Measurements from ENCODE around the gene PAQR4. TPM values are rescaled to one million over a fixed set of nuclear protein-coding genes. Genes with fewer than 3 reads are reported as not detected.

The PAQR4 gene
- polyA plus RNA-seq, 1 donor from 2014 or later, result 47.8 TPM

GRCh38 chr16:2963723-2964474 lies 5.2 kb upstream of the PAQR4 start, which contains the start of gene KREMEN2:
Gene KREMEN2, plus strand, starts transcription at chr16:2964275. Its CDS starts 246 bp downstream, at chr16:2964521.
- Histone ChIP-seq H3K27ac (ENCODE audit: low read length) (no peak within 1 kb of the TSS), H3F3A (ENCODE audit: insufficient read depth, low read length, poor library complexity, severe bottlenecking) (no peaks in the 10 kb centered on the region), H3K9me3 (ENCODE audit: low read length) (no peaks in the 10 kb centered on the region), H3K79me2 (replicated peaks; ENCODE audit: insufficient read depth, low read length) (no peaks in the 10 kb centered on the region), H2AFZ (ENCODE audit: low read depth, low read length) (no peak within 1 kb of the TSS), H4K20me1 (ENCODE audit: insufficient read depth) (no peaks in the 10 kb centered on the region), H3K27me3 (ENCODE audit: insufficient read depth, low read depth, low read length) (peaks cover 57% of the 10 kb centered on the region), H3K36me3 (ENCODE audit: insufficient read depth, low read length) (no peaks in the 10 kb centered on the region), H3K4me2 (ENCODE audit: low read length) (peak within 1 kb of the TSS; percentile 44), H3K9ac (ENCODE audit: low read length) (peak within 1 kb of the TSS; percentile 42), H3K9me2 (ENCODE audit: insufficient read depth, low read length) (no peaks in the 10 kb centered on the region), H3K4me3 (ENCODE audit: low read length) (peak within 1 kb of the TSS; percentile 65)
- no peak for TF ChIP-seq RAD21 (conservative IDR thresholded peaks at IDR 0.05)
- TF ChIP-seq REST (IDR thresholded peaks at IDR 0.05; ENCODE audit: borderline replicate concordance), result no peak
- TF ChIP-seq TAF1 (IDR thresholded peaks at IDR 0.05; ENCODE audit: low read depth), result no peak
- TF ChIP-seq EP300 (conservative IDR thresholded peaks at IDR 0.05; ENCODE audit: poor library complexity, severe bottlenecking), result no peak
- TF ChIP-seq CTCF (IDR thresholded peaks at IDR 0.05; ENCODE audit: poor library complexity, severe bottlenecking), result no peak
- peak; percentile 31 for TF ChIP-seq MXI1 (conservative IDR thresholded peaks at IDR 0.05; ENCODE audit: poor library complexity, severe bottlenecking)
- peak; percentile 41 for TF ChIP-seq EZH2 (IDR thresholded peaks at IDR 0.05; ENCODE audit: borderline replicate concordance, insufficient read depth, low read length, poor library complexity, severe bottlenecking)
- no peak for TF ChIP-seq POLR2AphosphoS5 (IDR thresholded peaks at IDR 0.05)

- Histone ChIP-seq H4K20me1 (ENCODE audit: insufficient read depth) (no peaks in the 10 kb centered on the region), H3K9me3 (ENCODE audit: low read length) (no peaks in the 10 kb centered on the region), H3K79me2 (replicated peaks; ENCODE audit: insufficient read depth, low read length) (no peaks in the 10 kb centered on the region), H3F3A (ENCODE audit: insufficient read depth, low read length, poor library complexity, severe bottlenecking) (no peaks in the 10 kb centered on the region), H3K27ac (ENCODE audit: low read length) (no peak overlapping the region), H2AFZ (ENCODE audit: low read depth, low read length) (no peak overlapping the region), H3K4me2 (ENCODE audit: low read length) (peak overlapping the region; percentile 44), H3K36me3 (ENCODE audit: insufficient read depth, low read length) (no peaks in the 10 kb centered on the region), H3K9ac (ENCODE audit: low read length) (peak overlapping the region; percentile 34), H3K4me3 (ENCODE audit: low read length) (peak overlapping the region; percentile 65), H3K27me3 (ENCODE audit: insufficient read depth, low read depth, low read length) (peaks cover 57% of the 10 kb centered on the region), H3K9me2 (ENCODE audit: insufficient read depth, low read length) (no peaks in the 10 kb centered on the region)
- TF ChIP-seq RAD21 (conservative IDR thresholded peaks at IDR 0.05) (no peak), SMC3 (conservative IDR thresholded peaks at IDR 0.05; ENCODE audit: poor library complexity) (no peak), CTCF (IDR thresholded peaks at IDR 0.05; ENCODE audit: poor library complexity, severe bottlenecking) (no peak), REST (IDR thresholded peaks at IDR 0.05; ENCODE audit: borderline replicate concordance) (no peak), TAF1 (IDR thresholded peaks at IDR 0.05; ENCODE audit: low read depth) (no peak), POLR2AphosphoS5 (IDR thresholded peaks at IDR 0.05) (no peak), MXI1 (conservative IDR thresholded peaks at IDR 0.05; ENCODE audit: poor library complexity, severe bottlenecking) (no peak), EZH2 (IDR thresholded peaks at IDR 0.05; ENCODE audit: borderline replicate concordance, insufficient read depth, low read length, poor library complexity, severe bottlenecking) (no peak), EP300 (conservative IDR thresholded peaks at IDR 0.05; ENCODE audit: poor library complexity, severe bottlenecking) (no peak)
Measured at GRCh38 chr16:2964475-2965336, 4.4 kb upstream of the PAQR4 start.
